GM20000 (cell line): Measurements from ENCODE around the gene LETM1.

ENCODE experiments used
- DNase-seq: peaks from one replicate; pipeline ENCODE4 v3.0.0; 2012; ENCODE audit warnings: low spot score
- CTCF ChIP-seq: IDR thresholded peaks from 2 replicates; pipeline ENCODE4 v1.5.1; 2012; ENCODE audit warnings: mild to moderate bottlenecking, control low read depth; ENCODE audit errors: extremely low read depth, missing control alignments

The LETM1 gene

GRCh38 chr4:1809754-1810502 lies 46.0 kb downstream of the LETM1 start:
- TF ChIP-seq CTCF = peak; percentile 87
- peak; percentile 91 for DNase-seq

- no peak for TF ChIP-seq CTCF
- DNase-seq = no peak
Measured at GRCh38 chr4:1808851-1809753, 46.9 kb downstream of the LETM1 start.

GRCh38 chr4:1808396-1808795 lies 47.6 kb downstream of the LETM1 start:
- no peak for DNase-seq
- TF ChIP-seq CTCF = no peak

- DNase-seq = no peak
- no peak for TF ChIP-seq CTCF
Measured at GRCh38 chr4:1807332-1807777, 48.6 kb downstream of the LETM1 start.

- no peak for TF ChIP-seq CTCF
- DNase-seq = no peak
Measured at GRCh38 chr4:1806596-1807331, 49.2 kb downstream of the LETM1 start.

- no peak for TF ChIP-seq CTCF
- DNase-seq = no peak
Measured at GRCh38 chr4:1806223-1806564, 49.8 kb downstream of the LETM1 start.
